PC-3 (cell line): ENCODE data around the gene FBXO31. TPM values are rescaled to one million over a fixed set of nuclear protein-coding genes. Genes with fewer than 3 reads are reported as not detected.

Experiments used
- ATAC-seq: fragments of 200-7000 bp; cut with Tn5 transposase; 2 replicates; pipeline ENCODE4 v1.9.1; 2020; ENCODE audit warnings: mild to moderate bottlenecking, moderate library complexity
- BruUV-seq: library from RNA; stranded (reverse); fragments of 400-500 nt; replicated peaks from 2 replicates; lab custom pipeline; 2021; lab: Mats Ljungman, UMichigan
- CTCF ChIA-PET: fragments of 300-600 bp; sonication (Branson Sonifier 250); formaldehyde crosslinking; loops from one replicate; lab custom pipeline; 2022; ENCODE audit warnings: antibody characterized with exemption; lab: Charles Lee
- POLR2A ChIA-PET: fragments of 300-600 bp; sonication (Branson Sonifier 250); formaldehyde crosslinking; loops from one replicate; lab custom pipeline; 2022; ENCODE audit warnings: antibody characterized with exemption; ENCODE audit not compliant: unreplicated experiment; lab: Charles Lee
- DNase-seq: peaks from one replicate; pipeline ENCODE4 v3.0.0-alpha.2; 2015
- H2AFZ ChIP-seq: fragments of 300-600 bp; sonication (generic); 2 replicates; pipeline ENCODE4 v1.6.0; 2016; ENCODE audit warnings: antibody characterized with exemption, low read length
- H3F3A ChIP-seq: fragments of 300-600 bp; sonication (generic); one replicate; pipeline ENCODE4 v1.6.0; 2017; ENCODE audit warnings: antibody characterized with exemption, low read length, control low read depth, mild to moderate bottlenecking; ENCODE audit not compliant: unreplicated experiment
- H3K27ac ChIP-seq: fragments of 300-600 bp; sonication (generic); 2 replicates; pipeline ENCODE4 v1.5.1; 2016; ENCODE audit warnings: mild to moderate bottlenecking, low read length
- H3K27me3 ChIP-seq: fragments of 300-600 bp; sonication (generic); 2 replicates; pipeline ENCODE4 v1.6.1; 2016; ENCODE audit warnings: low read length, mixed read lengths
- H3K36me3 ChIP-seq: fragments of 300-600 bp; sonication (generic); 2 replicates; pipeline ENCODE4 v1.6.1; 2016; ENCODE audit warnings: low read depth, mixed run types, low read length, mixed read lengths
- H3K4me1 ChIP-seq: fragments of 300-600 bp; sonication (generic); 2 replicates; pipeline ENCODE4 v1.5.1; 2016; ENCODE audit warnings: low read length; ENCODE audit not compliant: insufficient read depth
- H3K4me2 ChIP-seq: fragments of 300-600 bp; sonication (generic); 2 replicates; pipeline ENCODE4 v1.6.0; 2016; ENCODE audit warnings: low read length
- H3K4me3 ChIP-seq: fragments of 300-600 bp; sonication (generic); 2 replicates; pipeline ENCODE4 v1.5.1; 2016; ENCODE audit warnings: mild to moderate bottlenecking, low read length, mixed read lengths
- H3K79me2 ChIP-seq: fragments of 300-600 bp; sonication (generic); 2 replicates; pipeline ENCODE4 v1.6.1; 2017; ENCODE audit warnings: low read length, mixed read lengths
- H3K9ac ChIP-seq: fragments of 300-600 bp; sonication (generic); 2 replicates; pipeline ENCODE4 v1.6.0; 2016; ENCODE audit warnings: mild to moderate bottlenecking, low read length
- H3K9me2 ChIP-seq: fragments of 300-600 bp; sonication (generic); replicated peaks from 2 replicates; pipeline ENCODE4 v1.6.1; 2016; ENCODE audit warnings: mixed run types, low read length, mixed read lengths
- H3K9me3 ChIP-seq: fragments of 300-600 bp; sonication (generic); 2 replicates; pipeline ENCODE4 v1.6.1; 2016; ENCODE audit warnings: low read length, mixed read lengths
- H4K20me1 ChIP-seq: fragments of 300-600 bp; sonication (generic); 2 replicates; pipeline ENCODE4 v1.6.1; 2016; ENCODE audit warnings: low read length, mixed read lengths
- EZH2 ChIP-seq: fragments of 300-600 bp; sonication (generic); IDR thresholded peaks from one replicate; pipeline ENCODE4 v1.6.1; 2017; ENCODE audit warnings: antibody characterized with exemption, mild to moderate bottlenecking, low read length; ENCODE audit not compliant: unreplicated experiment
- EZH2phosphoT487 ChIP-seq: fragments of 300-600 bp; sonication (generic); IDR thresholded peaks from 2 replicates; pipeline ENCODE4 v1.6.1; 2018; ENCODE audit warnings: mild to moderate bottlenecking, antibody characterized with exemption, low read length, borderline replicate concordance
- intact Hi-C: fragments of 100-400 bp; cut with micrococcal nuclease; formaldehyde crosslinking; loops from 2 replicates; pipeline ENCODE4 v1.9.0; 2023
- total RNA-seq: library from RNA; depleted of rRNA; stranded (reverse); fragments of >200 nt; gene quantifications from 2 replicates; pipeline ENCODE4 v1.2.3, GENCODE V29; 2014
- TF ChIP-seq, protein P1 (sequence below): fragments of 300-600 bp; sonication (generic); conservative IDR thresholded peaks from 2 replicates; pipeline ENCODE4 v1.5.1; 2017; ENCODE audit warnings: antibody characterized with exemption, low read depth, mild to moderate bottlenecking, low read length

The FBXO31 gene
- total RNA-seq, 1 experiment from 2014 or later, result 14.8 TPM

- H3K27ac ChIP-seq, result no peak overlapping the region
- BruUV-seq, result no TSS peak
- TF ChIP-seq EZH2 (no peak), EZH2phosphoT487 (no peak)
- TF ChIP-seq, protein P1, sequence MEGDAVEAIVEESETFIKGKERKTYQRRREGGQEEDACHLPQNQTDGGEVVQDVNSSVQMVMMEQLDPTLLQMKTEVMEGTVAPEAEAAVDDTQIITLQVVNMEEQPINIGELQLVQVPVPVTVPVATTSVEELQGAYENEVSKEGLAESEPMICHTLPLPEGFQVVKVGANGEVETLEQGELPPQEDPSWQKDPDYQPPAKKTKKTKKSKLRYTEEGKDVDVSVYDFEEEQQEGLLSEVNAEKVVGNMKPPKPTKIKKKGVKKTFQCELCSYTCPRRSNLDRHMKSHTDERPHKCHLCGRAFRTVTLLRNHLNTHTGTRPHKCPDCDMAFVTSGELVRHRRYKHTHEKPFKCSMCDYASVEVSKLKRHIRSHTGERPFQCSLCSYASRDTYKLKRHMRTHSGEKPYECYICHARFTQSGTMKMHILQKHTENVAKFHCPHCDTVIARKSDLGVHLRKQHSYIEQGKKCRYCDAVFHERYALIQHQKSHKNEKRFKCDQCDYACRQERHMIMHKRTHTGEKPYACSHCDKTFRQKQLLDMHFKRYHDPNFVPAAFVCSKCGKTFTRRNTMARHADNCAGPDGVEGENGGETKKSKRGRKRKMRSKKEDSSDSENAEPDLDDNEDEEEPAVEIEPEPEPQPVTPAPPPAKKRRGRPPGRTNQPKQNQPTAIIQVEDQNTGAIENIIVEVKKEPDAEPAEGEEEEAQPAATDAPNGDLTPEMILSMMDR, result no peak
- CTCF ChIA-PET, result no interaction called here
- no peak for DNase-seq
- intact Hi-C loops, result no loop called here
- H3K36me3 ChIP-seq, result no peaks in the 10 kb centered on the region
- H3K9ac ChIP-seq, result no peak overlapping the region
- no peak overlapping the region for H2AFZ ChIP-seq
- peaks cover 2% of the 10 kb centered on the region; the same call in 1 of the 2 replicates for H3K79me2 ChIP-seq
- H3K9me3 ChIP-seq, result no peaks in the 10 kb centered on the region
- H3K9me2 ChIP-seq, result no peaks in the 10 kb centered on the region
- H3K4me3 ChIP-seq, result no peak overlapping the region
- POLR2A ChIA-PET, result no interaction called here
- no peaks in the 10 kb centered on the region for H3K27me3 ChIP-seq
- H3K4me1 ChIP-seq, result no peaks in the 10 kb centered on the region
- no peaks in the 10 kb centered on the region for H4K20me1 ChIP-seq
- H3K4me2 ChIP-seq, result no peak overlapping the region
- no peaks in the 10 kb centered on the region for H3F3A ChIP-seq
- ATAC-seq, result no peak
Observed at GRCh38 chr16:87323727-87324410, 59.7 kb downstream of the FBXO31 start.

- no peaks in the 10 kb centered on the region for H4K20me1 ChIP-seq
- no peaks in the 10 kb centered on the region for H3K36me3 ChIP-seq
- no peak overlapping the region for H3K9ac ChIP-seq
- no peak overlapping the region for H3K4me3 ChIP-seq
- peaks cover 10% of the 10 kb centered on the region for H3K79me2 ChIP-seq
- CTCF ChIA-PET, result no interaction called here
- no peak overlapping the region for H3K4me2 ChIP-seq
- intact Hi-C loops, result no loop called here
- no peaks in the 10 kb centered on the region for H3F3A ChIP-seq
- no peak for DNase-seq
- no peak overlapping the region for H3K27ac ChIP-seq
- no peaks in the 10 kb centered on the region for H3K9me3 ChIP-seq
- TF ChIP-seq EZH2 (no peak), EZH2phosphoT487 (no peak)
- TF ChIP-seq, protein P1, result no peak
- H2AFZ ChIP-seq, result no peak overlapping the region
- no TSS peak for BruUV-seq
- POLR2A ChIA-PET, result no interaction called here
- no peaks in the 10 kb centered on the region for H3K9me2 ChIP-seq
- ATAC-seq, result no peak
- H3K4me1 ChIP-seq, result peaks cover 6% of the 10 kb centered on the region
- H3K27me3 ChIP-seq, result no peaks in the 10 kb centered on the region
Observed at GRCh38 chr16:87322833-87323726, 60.5 kb downstream of the FBXO31 start.

DNA sequence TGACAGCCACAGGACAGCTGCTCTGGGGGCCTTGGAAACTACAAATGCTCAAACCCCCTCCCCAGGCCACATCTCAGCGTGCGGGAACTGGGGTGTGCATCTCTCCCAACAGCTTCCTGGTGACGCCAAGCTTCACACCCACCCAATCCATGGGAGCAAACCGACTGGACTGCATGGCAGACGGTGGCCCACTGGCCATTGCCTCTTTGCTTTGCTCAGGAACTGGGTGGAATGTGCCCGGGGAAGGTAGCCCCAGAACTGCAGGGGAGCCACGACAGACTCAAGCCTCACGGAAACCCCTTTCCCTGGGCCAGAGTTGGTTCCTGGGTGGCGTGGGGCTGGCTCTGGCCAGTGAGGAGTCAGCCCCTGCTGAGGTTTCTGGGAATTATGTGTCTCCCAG is 61.2 kb downstream of the FBXO31 start:
- H3K36me3 ChIP-seq, result no peaks in the 10 kb centered on the region
- peaks cover 17% of the 10 kb centered on the region for H3K79me2 ChIP-seq
- ChIA-PET POLR2A (no interaction called here), CTCF (no interaction called here)
- H3K4me2 ChIP-seq, result no peak overlapping the region
- no peaks in the 10 kb centered on the region for H3K9me3 ChIP-seq
- no TSS peak for BruUV-seq
- H3K4me1 ChIP-seq, result peaks cover 8% of the 10 kb centered on the region
- DNase-seq, result no peak
- TF ChIP-seq, protein P1, result no peak
- no peak for TF ChIP-seq EZH2
- TF ChIP-seq EZH2phosphoT487, result no peak
- no peaks in the 10 kb centered on the region for H4K20me1 ChIP-seq
- no peak overlapping the region for H2AFZ ChIP-seq
- H3K9ac ChIP-seq, result no peak overlapping the region
- intact Hi-C loops, result no loop called here
- no peak for ATAC-seq
- H3K27ac ChIP-seq, result no peak overlapping the region
- H3F3A ChIP-seq, result no peaks in the 10 kb centered on the region
- no peak overlapping the region for H3K4me3 ChIP-seq
- H3K27me3 ChIP-seq, result no peaks in the 10 kb centered on the region
- no peaks in the 10 kb centered on the region for H3K9me2 ChIP-seq
